Coronary artery (tissue), 2 donors: ENCODE results near the gene HEMK1.
A peak's percentile ranks its signal among the peaks of the same experiment; 100 is the strongest.

Source experiments
- DNase-seq: peaks from one replicate; pipeline ENCODE4 v3.0.0-alpha.2; 2017; ENCODE audit warnings: low spot score
- H3K27ac ChIP-seq, 2 donors: fragments of 200-600 bp; sonication (generic); one replicate each; pipeline ENCODE4 v1.5.1; 2016 to 2019
- H3K4me3 ChIP-seq: fragments of 200-600 bp; sonication (generic); 2 replicates; pipeline ENCODE4 v1.5.1; 2016; ENCODE audit warnings: mild to moderate bottlenecking, moderate library complexity
- CTCF ChIP-seq: fragments of 200-600 bp; sonication (generic); IDR thresholded peaks from one replicate; pipeline ENCODE4 v1.5.1; 2019; ENCODE audit warnings: antibody characterized with exemption

Gene HEMK1

DNA sequence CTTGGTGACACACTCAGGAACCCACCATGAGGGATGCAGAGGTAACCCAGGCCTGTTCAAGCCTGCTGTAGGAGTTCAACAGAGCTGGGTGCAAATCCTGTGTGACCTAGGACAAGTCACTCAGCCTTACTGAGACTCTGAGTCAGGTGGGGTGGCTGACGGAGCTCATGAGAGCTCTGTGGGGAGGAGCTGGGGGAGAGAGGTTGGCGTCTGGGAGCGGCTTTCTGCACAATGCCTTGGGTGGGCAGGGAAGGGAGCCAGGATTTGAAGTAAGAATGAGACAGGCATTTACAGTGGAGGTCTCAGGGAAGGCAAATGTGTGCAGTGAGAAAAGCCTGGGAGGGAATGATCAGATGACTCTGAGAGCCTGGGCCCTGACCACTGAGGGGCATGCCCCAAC, 20.1 kb upstream of the HEMK1 start:
- H3K27ac ChIP-seq: no peak overlapping the region

DNA sequence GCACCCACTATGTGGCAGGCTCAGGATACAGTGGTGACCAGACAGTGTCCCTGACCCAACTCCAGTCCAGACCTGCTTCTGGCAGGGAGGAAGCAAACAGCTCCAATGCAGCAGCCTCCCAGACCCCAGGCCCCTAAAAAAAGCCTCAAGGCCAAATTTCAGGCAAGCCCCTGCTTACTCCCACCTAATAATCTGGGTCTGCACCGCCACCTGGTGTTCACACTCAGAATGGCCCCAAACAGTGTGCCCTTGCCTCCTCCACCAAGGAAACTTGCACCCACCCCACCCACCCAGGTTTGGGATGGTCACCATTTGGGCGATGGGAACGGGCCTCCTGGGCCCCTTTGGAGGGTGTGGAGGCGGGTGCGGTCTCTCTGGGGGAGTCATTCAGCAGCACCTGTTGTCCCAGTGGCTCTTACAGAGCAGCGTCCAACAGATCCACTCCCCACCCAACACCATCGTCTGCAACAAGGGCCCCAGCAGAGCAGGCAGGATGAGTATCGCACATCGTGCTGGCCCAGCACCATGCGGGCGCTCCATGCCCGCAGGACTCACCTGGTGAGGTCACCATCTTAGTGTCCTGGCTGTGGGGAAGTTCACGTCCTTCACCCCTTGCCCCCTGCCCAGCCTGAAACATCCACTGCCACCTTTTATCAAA, 19.1 kb upstream of the HEMK1 start:
- no peak overlapping the region for H3K27ac ChIP-seq
- no peak for DNase-seq
- peak; percentile 75 for TF ChIP-seq CTCF
- H3K4me3 ChIP-seq: no peak overlapping the region

More for the DNA sequence above, 20.1 kb upstream of the HEMK1 start:
- TF ChIP-seq CTCF: no peak
- H3K4me3 ChIP-seq: no peak overlapping the region
- no peak for DNase-seq

DNA sequence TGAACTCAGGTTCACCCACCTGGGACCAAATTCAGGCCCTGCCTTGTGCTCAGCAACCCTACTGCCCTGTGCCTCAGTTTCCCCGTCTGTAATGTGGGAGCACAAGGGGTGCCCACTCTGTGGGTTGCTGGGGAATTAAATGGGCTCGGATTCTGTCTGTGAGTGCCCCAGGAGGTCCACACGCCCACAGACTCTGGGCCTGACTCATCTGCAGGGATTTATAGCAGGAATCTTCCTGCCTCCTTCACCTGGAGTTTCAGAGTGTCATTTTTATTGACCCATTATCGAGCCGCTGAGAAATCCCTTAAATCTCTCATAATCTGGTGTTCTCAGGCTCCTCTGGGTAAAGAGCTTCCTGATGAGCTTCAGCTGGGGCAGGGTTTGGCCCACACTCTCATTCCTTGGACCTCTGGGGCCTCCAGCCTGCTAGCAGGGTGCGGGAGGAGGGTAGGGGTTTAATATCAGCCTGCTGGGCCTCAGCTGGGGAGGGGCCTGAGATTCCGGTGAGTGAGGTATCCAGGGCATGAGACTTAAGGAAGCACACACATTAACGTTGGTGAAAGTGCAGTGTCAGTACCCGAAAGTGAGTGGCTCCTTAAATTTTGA, 18.2 kb upstream of the HEMK1 start:
- no peak overlapping the region for H3K4me3 ChIP-seq
- TF ChIP-seq CTCF: no peak
- no peak for DNase-seq
- no peak overlapping the region for H3K27ac ChIP-seq

- H3K4me3 ChIP-seq: no peak overlapping the region
- no peak for TF ChIP-seq CTCF
- no peak for DNase-seq
- no peak overlapping the region for H3K27ac ChIP-seq
Measured at GRCh38 chr3:50551681-50552435, 17.5 kb upstream of the HEMK1 start.

DNA sequence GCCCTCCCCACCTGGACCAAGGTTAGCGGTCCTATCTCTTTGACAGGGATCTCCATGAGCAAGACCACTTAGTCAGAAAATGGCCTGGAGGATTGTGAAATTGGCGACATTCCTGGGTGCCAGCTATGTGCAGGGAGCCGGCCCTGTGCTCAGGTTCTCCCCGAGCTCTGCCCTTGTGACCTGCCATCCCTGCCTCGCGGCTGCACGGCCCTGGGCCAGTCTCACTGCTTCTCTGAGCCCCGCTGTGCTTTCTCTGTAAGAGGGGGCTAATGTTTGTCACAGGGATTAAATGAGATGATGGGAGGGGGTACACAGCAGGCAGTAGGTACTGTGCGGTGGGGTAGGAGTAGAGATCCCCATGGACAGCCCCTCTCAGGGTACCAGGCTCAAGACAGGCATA, 16.7 kb upstream of the HEMK1 start:
- no peak for DNase-seq

GRCh38 chr3:50554553-50554952, 14.8 kb upstream of the HEMK1 start:
- no peak overlapping the region for H3K4me3 ChIP-seq
- H3K27ac ChIP-seq: no peak overlapping the region
- no peak for TF ChIP-seq CTCF
- DNase-seq: no peak

More for the DNA sequence above, 16.7 kb upstream of the HEMK1 start:
- no peak overlapping the region for H3K4me3 ChIP-seq
- no peak overlapping the region for H3K27ac ChIP-seq
- no peak for TF ChIP-seq CTCF
